GM23338 (cell line): Measurements from ENCODE around the gene CALR.

Experiments used
- CREB1 ChIP-seq: fragments of 250-450 bp; sonication (Bioruptor Pico); IDR thresholded peaks from 2 replicates; pipeline ENCODE4 v1.5.0; 2020; ENCODE audit warnings: low read depth, mild to moderate bottlenecking, moderate library complexity
- EZH2 ChIP-seq: fragments of 200-600 bp; sonication (generic); IDR thresholded peaks from one replicate; pipeline ENCODE4 v1.8.0; 2017; ENCODE audit warnings: antibody characterized with exemption, mild to moderate bottlenecking, low read depth; ENCODE audit not compliant: unreplicated experiment
- EZH2phosphoT487 ChIP-seq: fragments of 200-600 bp; sonication (generic); IDR thresholded peaks from one replicate; pipeline ENCODE4 v1.8.1; 2018; ENCODE audit warnings: antibody characterized with exemption; ENCODE audit not compliant: unreplicated experiment
- POLR2AphosphoS5 ChIP-seq: IDR thresholded peaks from 2 replicates; pipeline ENCODE4 v1.6.1; 2016; ENCODE audit warnings: antibody characterized with exemption, low read depth
- TF ChIP-seq, protein P1 (sequence below), 2 experiments: fragments of 200-600 bp in 1 of 2; sonication (generic) in 1 of 2; conservative IDR thresholded peaks; 2 replicates each; pipeline versions ENCODE4 v1.5.1 to v1.6.1; 2016 to 2017; ENCODE audit warnings: antibody characterized with exemption in 2 of 2, low read depth in 2 of 2, mild to moderate bottlenecking in 2 of 2, moderate library complexity in 1 of 2

DNA sequence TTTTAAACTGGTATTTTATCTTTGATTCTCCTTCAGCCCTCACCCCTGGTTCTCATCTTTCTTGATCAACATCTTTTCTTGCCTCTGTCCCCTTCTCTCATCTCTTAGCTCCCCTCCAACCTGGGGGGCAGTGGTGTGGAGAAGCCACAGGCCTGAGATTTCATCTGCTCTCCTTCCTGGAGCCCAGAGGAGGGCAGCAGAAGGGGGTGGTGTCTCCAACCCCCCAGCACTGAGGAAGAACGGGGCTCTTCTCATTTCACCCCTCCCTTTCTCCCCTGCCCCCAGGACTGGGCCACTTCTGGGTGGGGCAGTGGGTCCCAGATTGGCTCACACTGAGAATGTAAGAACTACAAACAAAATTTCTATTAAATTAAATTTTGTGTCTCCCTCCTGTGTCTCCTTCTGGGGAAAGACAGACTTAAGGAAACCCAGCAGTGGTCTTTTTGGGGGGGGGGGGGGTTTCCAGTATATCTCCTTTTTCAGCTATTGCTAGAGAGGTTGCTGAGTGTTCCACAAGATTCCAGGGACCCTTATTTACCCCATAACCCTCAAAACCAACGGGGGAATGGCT is 5.8 kb downstream of the CALR start:
- TF ChIP-seq POLR2AphosphoS5 = no peak
- TF ChIP-seq, protein P1, sequence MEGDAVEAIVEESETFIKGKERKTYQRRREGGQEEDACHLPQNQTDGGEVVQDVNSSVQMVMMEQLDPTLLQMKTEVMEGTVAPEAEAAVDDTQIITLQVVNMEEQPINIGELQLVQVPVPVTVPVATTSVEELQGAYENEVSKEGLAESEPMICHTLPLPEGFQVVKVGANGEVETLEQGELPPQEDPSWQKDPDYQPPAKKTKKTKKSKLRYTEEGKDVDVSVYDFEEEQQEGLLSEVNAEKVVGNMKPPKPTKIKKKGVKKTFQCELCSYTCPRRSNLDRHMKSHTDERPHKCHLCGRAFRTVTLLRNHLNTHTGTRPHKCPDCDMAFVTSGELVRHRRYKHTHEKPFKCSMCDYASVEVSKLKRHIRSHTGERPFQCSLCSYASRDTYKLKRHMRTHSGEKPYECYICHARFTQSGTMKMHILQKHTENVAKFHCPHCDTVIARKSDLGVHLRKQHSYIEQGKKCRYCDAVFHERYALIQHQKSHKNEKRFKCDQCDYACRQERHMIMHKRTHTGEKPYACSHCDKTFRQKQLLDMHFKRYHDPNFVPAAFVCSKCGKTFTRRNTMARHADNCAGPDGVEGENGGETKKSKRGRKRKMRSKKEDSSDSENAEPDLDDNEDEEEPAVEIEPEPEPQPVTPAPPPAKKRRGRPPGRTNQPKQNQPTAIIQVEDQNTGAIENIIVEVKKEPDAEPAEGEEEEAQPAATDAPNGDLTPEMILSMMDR (conservative IDR thresholded peaks at IDR 0.05; ENCODE audit: low read depth in 2 of 2) = no peak
- TF ChIP-seq EZH2phosphoT487 = no peak
- no peak for TF ChIP-seq EZH2
- no peak for TF ChIP-seq CREB1 (CRISPR knock-in tag)
